ENCODE data around the gene PCBP3.
"Not testable (repeated sequence)": the region's sequence is repeated elsewhere in the genome, so short reads cannot be mapped to it uniquely, and the experiment has no call there.

DNA sequence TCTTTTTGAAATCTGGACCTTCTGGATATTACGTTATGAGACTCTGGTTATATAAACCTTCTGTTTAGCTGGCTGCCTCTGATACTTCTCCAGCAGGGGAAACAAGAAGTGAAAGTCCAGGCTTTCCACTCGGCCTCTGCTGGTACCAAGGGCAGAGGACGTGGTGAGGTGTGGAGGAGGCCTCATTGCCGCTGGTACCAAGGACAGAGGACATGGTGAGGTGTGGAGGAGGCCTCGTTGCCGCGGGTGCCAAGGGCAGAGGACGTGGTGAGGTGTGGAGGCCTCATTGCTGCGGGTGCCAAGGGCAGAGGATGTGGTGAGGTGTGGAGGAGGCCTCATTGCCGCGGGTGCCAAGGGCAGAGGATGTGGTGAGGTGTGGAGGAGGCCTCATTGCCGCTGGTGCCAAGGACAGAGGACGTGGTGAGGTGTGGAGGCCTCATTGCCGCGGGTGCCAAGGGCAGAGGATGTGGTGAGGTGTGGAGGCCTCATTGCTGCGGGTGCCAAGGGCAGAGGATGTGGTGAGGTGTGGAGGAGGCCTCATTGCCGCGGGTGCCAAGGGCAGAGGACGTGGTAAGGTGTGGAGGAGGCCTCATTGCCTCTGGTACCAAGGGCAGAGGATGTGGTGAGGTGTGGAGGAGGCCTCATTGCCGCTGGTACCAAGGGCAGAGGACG, 242.5 kb downstream of the PCBP3 start:
- TF ChIP-seq, protein P1, sequence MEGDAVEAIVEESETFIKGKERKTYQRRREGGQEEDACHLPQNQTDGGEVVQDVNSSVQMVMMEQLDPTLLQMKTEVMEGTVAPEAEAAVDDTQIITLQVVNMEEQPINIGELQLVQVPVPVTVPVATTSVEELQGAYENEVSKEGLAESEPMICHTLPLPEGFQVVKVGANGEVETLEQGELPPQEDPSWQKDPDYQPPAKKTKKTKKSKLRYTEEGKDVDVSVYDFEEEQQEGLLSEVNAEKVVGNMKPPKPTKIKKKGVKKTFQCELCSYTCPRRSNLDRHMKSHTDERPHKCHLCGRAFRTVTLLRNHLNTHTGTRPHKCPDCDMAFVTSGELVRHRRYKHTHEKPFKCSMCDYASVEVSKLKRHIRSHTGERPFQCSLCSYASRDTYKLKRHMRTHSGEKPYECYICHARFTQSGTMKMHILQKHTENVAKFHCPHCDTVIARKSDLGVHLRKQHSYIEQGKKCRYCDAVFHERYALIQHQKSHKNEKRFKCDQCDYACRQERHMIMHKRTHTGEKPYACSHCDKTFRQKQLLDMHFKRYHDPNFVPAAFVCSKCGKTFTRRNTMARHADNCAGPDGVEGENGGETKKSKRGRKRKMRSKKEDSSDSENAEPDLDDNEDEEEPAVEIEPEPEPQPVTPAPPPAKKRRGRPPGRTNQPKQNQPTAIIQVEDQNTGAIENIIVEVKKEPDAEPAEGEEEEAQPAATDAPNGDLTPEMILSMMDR (CRISPR knock-in tag; IDR thresholded peaks at IDR 0.05) = not testable (repeated sequence)
- TF ChIP-seq ZNF30 (CRISPR knock-in tag; IDR thresholded peaks at IDR 0.05); MIER2 (CRISPR knock-in tag; IDR thresholded peaks at IDR 0.05); SIN3A (IDR thresholded peaks at IDR 0.05; ENCODE audit: borderline replicate concordance, low read depth, low read length); MXI1 (IDR thresholded peaks at IDR 0.05; ENCODE audit: borderline replicate concordance, low read depth, low read length); KAT2B (IDR thresholded peaks at IDR 0.05; ENCODE audit: borderline replicate concordance, low read depth, low read length); HES4 (CRISPR knock-in tag; IDR thresholded peaks at IDR 0.05; ENCODE audit: borderline replicate concordance); KAT8 (CRISPR knock-in tag; IDR thresholded peaks at IDR 0.05): not testable (repeated sequence)
- TF ChIP-seq, protein P2, sequence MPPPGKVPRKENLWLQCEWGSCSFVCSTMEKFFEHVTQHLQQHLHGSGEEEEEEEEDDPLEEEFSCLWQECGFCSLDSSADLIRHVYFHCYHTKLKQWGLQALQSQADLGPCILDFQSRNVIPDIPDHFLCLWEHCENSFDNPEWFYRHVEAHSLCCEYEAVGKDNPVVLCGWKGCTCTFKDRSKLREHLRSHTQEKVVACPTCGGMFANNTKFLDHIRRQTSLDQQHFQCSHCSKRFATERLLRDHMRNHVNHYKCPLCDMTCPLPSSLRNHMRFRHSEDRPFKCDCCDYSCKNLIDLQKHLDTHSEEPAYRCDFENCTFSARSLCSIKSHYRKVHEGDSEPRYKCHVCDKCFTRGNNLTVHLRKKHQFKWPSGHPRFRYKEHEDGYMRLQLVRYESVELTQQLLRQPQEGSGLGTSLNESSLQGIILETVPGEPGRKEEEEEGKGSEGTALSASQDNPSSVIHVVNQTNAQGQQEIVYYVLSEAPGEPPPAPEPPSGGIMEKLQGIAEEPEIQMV (CRISPR knock-in tag; IDR thresholded peaks at IDR 0.05; ENCODE audit: low read depth) = not testable (repeated sequence)
- TF ChIP-seq, protein P3, sequence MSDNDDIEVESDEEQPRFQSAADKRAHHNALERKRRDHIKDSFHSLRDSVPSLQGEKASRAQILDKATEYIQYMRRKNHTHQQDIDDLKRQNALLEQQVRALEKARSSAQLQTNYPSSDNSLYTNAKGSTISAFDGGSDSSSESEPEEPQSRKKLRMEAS (IDR thresholded peaks at IDR 0.05) = not testable (repeated sequence)
- TF ChIP-seq, protein P4, sequence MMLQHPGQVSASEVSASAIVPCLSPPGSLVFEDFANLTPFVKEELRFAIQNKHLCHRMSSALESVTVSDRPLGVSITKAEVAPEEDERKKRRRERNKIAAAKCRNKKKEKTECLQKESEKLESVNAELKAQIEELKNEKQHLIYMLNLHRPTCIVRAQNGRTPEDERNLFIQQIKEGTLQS (CRISPR knock-in tag; IDR thresholded peaks at IDR 0.05) = not testable (repeated sequence)

Data from HepG2 (cell line).